Adrenal gland (tissue), 5 donors: ENCODE measurements around the gene AGTPBP1.

Experiments used
- POLR2A ChIP-seq, 2 donors: fragments of 450-650 bp; IDR thresholded peaks; one replicate each; pipeline ENCODE4 v1.6.1; 2017; ENCODE audit warnings: antibody characterized with exemption in 2 of 2, mild to moderate bottlenecking in 2 of 2, moderate library complexity in 1 of 2
- TF ChIP-seq, protein P1 (sequence below), 6 experiments: fragments of 450-650 bp in 4 of 6; fragments of 200-600 bp in 2 of 6; sonication (generic) in 1 of 6; IDR thresholded peaks; 1 replicate in 5 of 6; 2 replicates in 1 of 6; pipeline versions ENCODE4 v1.5.1 to v1.8.0; 2016 to 2021; ENCODE audit warnings: antibody characterized with exemption in 6 of 6, mild to moderate bottlenecking in 2 of 6, moderate library complexity in 1 of 6
- donor health status: DM: no; HTN: no; CAD: no.

DNA sequence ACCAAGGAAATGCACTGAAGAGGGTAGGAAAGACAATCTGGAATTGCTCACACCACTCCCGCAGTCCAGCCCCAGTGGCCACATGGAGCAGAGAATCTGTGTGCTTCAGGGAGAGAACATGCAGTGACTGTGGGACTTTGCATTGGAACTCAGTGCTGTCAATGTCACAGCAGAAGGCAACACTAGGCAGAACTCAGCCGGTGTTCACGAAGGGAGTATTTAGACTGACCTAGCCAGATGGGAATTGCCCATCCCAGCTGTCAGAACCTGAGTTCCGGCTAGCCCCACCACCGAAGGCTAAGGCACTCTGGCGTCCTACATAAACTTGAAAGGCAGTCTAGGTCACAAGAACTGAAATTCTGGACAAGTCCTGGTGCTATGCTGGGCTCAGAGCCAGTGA, 139.0 kb downstream of the AGTPBP1 start:
- TF ChIP-seq, protein P1, sequence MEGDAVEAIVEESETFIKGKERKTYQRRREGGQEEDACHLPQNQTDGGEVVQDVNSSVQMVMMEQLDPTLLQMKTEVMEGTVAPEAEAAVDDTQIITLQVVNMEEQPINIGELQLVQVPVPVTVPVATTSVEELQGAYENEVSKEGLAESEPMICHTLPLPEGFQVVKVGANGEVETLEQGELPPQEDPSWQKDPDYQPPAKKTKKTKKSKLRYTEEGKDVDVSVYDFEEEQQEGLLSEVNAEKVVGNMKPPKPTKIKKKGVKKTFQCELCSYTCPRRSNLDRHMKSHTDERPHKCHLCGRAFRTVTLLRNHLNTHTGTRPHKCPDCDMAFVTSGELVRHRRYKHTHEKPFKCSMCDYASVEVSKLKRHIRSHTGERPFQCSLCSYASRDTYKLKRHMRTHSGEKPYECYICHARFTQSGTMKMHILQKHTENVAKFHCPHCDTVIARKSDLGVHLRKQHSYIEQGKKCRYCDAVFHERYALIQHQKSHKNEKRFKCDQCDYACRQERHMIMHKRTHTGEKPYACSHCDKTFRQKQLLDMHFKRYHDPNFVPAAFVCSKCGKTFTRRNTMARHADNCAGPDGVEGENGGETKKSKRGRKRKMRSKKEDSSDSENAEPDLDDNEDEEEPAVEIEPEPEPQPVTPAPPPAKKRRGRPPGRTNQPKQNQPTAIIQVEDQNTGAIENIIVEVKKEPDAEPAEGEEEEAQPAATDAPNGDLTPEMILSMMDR (IDR thresholded peaks at IDR 0.05), result no peak
- TF ChIP-seq POLR2A (IDR thresholded peaks at IDR 0.05), result no peak
